Gastrocnemius medialis (tissue), 4 donors: ENCODE results near the gene UNC5A. TPM values are rescaled to one million over a fixed set of nuclear protein-coding genes. Genes with fewer than 3 reads are reported as not detected.

Source experiments
- ATAC-seq, 2 donors: fragments of 150-250 bp; one replicate each; pipeline ENCODE4 v1.9.1; 2016
- DNase-seq, 2 donors: peaks; one replicate each; pipeline ENCODE4 v3.0.0-alpha.2; 2019
- H3K27ac ChIP-seq, 4 donors: fragments of 200-600 bp; sonication (generic); 1 replicate in 1 of 4; 2 replicates in 3 of 4; pipeline ENCODE4 v1.5.1; 2016 to 2018; ENCODE audit warnings: mild to moderate bottlenecking in 2 of 4, moderate library complexity in 1 of 4
- H3K27me3 ChIP-seq, 3 donors: fragments of 200-600 bp; sonication (generic) in 2 of 3; 1 replicate in 1 of 3; 2 replicates in 2 of 3; pipeline versions ENCODE4 v1.5.1 to v1.6.0; 2016 to 2019; ENCODE audit warnings: mild to moderate bottlenecking in 1 of 3, moderate library complexity in 1 of 3
- H3K36me3 ChIP-seq, 2 donors: fragments of 200-600 bp; sonication (generic) in 1 of 2; one replicate each; pipeline ENCODE4 v1.5.1; 2017 to 2018
- H3K4me1 ChIP-seq, 2 donors: fragments of 200-600 bp; sonication (generic) in 1 of 2; one replicate each; pipeline ENCODE4 v1.5.1; 2016 to 2017; ENCODE audit warnings: mild to moderate bottlenecking in 2 of 2
- H3K4me3 ChIP-seq, 4 donors: fragments of 200-600 bp; sonication (generic) in 3 of 4; 1 replicate in 1 of 4; 2 replicates in 3 of 4; pipeline ENCODE4 v1.5.1; 2016 to 2019; ENCODE audit warnings: mild to moderate bottlenecking in 2 of 4
- H3K9me3 ChIP-seq, 3 donors: fragments of 200-600 bp; sonication (generic) in 2 of 3; 1 replicate in 1 of 3; 2 replicates in 2 of 3; pipeline ENCODE4 v1.5.1; 2016 to 2019
- CTCF ChIP-seq, 5 experiments: fragments of 450-650 bp in 3 of 5; fragments of 200-600 bp in 2 of 5; sonication (generic) in 2 of 5; IDR thresholded peaks in 4 of 5; conservative IDR thresholded peaks in 1 of 5; 1 replicate in 4 of 5; 2 replicates in 1 of 5; pipeline ENCODE4 v1.5.1; 2016 to 2019; ENCODE audit warnings: antibody characterized with exemption in 5 of 5, mild to moderate bottlenecking in 3 of 5, moderate library complexity in 3 of 5
- POLR2A ChIP-seq, 2 donors: fragments of 450-650 bp; IDR thresholded peaks; one replicate each; pipeline ENCODE4 v1.6.1; 2017; ENCODE audit warnings: antibody characterized with exemption in 2 of 2, mild to moderate bottlenecking in 2 of 2, moderate library complexity in 2 of 2
- in situ Hi-C, 4 donors: fragments of 200-750 bp; cut with MboI; loops; one replicate each; pipeline versions ENCODE4 v1.15.0 to v1.8.0; 2017; ENCODE audit warnings: low sequenced_read_pairs in 4 of 4
- intact Hi-C: fragments of 100-400 bp; cut with DNase I; formaldehyde crosslinking; loops from one replicate; pipeline ENCODE4 v1.15.1; 2023; ENCODE audit warnings: low total_unique reads
- total RNA-seq, 4 donors: library from RNA; depleted of rRNA; stranded (reverse); fragments of >200 nt; gene quantifications; one replicate each; pipeline versions ENCODE4 v1.1.0 to v1.2.3, GENCODE V29; 2016

Gene UNC5A
- total RNA-seq, 4 donors from 2014 or later: 0.10 to 0.55 TPM; not detected in 2

- no peaks in the 10 kb centered on the region for H3K36me3 ChIP-seq
- TF ChIP-seq CTCF (IDR thresholded peaks at IDR 0.05 in 4 of 5, conservative IDR thresholded peaks at IDR 0.05 in 1 of 5) (no peak), POLR2A (IDR thresholded peaks at IDR 0.05) (no peak)
- intact Hi-C loops: no loop called here
- no peaks in the 10 kb centered on the region for H3K27me3 ChIP-seq
- H3K4me1 ChIP-seq: no peaks in the 10 kb centered on the region
- ATAC-seq (no peak), DNase-seq (no peak)
- H3K9me3 ChIP-seq: no peaks in the 10 kb centered on the region
- in situ Hi-C loops: no loop called here
- no peak overlapping the region for H3K4me3 ChIP-seq
- H3K27ac ChIP-seq: no peak overlapping the region
Measured at GRCh38 chr5:176921714-176922113, 111.4 kb downstream of the UNC5A start.

- intact Hi-C loops: no loop called here
- no peak for DNase-seq
- ATAC-seq: no peak
- no peaks in the 10 kb centered on the region for H3K4me1 ChIP-seq
- H3K4me3 ChIP-seq: no peak overlapping the region
- in situ Hi-C loops: no loop called here
- H3K27ac ChIP-seq: no peak overlapping the region
- H3K36me3 ChIP-seq: no peaks in the 10 kb centered on the region
- H3K9me3 ChIP-seq: no peaks in the 10 kb centered on the region
- no peaks in the 10 kb centered on the region for H3K27me3 ChIP-seq
- no peak for TF ChIP-seq POLR2A (IDR thresholded peaks at IDR 0.05)
- no peak for TF ChIP-seq CTCF (IDR thresholded peaks at IDR 0.05 in 4 of 5, conservative IDR thresholded peaks at IDR 0.05 in 1 of 5)
Measured at GRCh38 chr5:176922817-176923216, 112.5 kb downstream of the UNC5A start.

GRCh38 chr5:176927562-176927961 is 117.2 kb downstream of the UNC5A start:
- TF ChIP-seq CTCF (IDR thresholded peaks at IDR 0.05 in 4 of 5, conservative IDR thresholded peaks at IDR 0.05 in 1 of 5): no peak
- no peak for TF ChIP-seq POLR2A (IDR thresholded peaks at IDR 0.05)
- no peak overlapping the region for H3K4me3 ChIP-seq
- no peak for ATAC-seq
- no peaks in the 10 kb centered on the region for H3K27me3 ChIP-seq
- H3K9me3 ChIP-seq: no peaks in the 10 kb centered on the region
- no peak for DNase-seq
- no peak overlapping the region for H3K27ac ChIP-seq
- H3K36me3 ChIP-seq: peaks cover 0 to 13% of the 10 kb centered on the region in 2 donors
- in situ Hi-C loops (no loop called here), intact Hi-C loops (no loop called here)
- no peaks in the 10 kb centered on the region for H3K4me1 ChIP-seq

GRCh38 chr5:176929654-176930053 is 119.3 kb downstream of the UNC5A start:
- Histone ChIP-seq H3K36me3 (peaks cover 0 to 20% of the 10 kb centered on the region in 2 donors), H3K4me3 (no peak overlapping the region), H3K9me3 (no peaks in the 10 kb centered on the region), H3K27me3 (no peaks in the 10 kb centered on the region), H3K4me1 (no peaks in the 10 kb centered on the region), H3K27ac (no peak overlapping the region)
- intact Hi-C loops: no loop called here
- TF ChIP-seq POLR2A (IDR thresholded peaks at IDR 0.05) (no peak), CTCF (IDR thresholded peaks at IDR 0.05 in 4 of 5, conservative IDR thresholded peaks at IDR 0.05 in 1 of 5) (no peak)
- DNase-seq (no peak), ATAC-seq (no peak)
- in situ Hi-C loops: no loop called here

Other genes with a start within 250 kb of the UNC5A start
- gene GPRIN1, start 200.4 kb upstream of the UNC5A start, total RNA-seq: under 1 TPM; 0.35 to 0.78 (median 0.47) TPM
- under 1 TPM in 1 of 4 donors, not detected in 3; 0.20 TPM for gene SNCB, start 180.0 kb upstream of the UNC5A start, total RNA-seq
- not detected for gene EIF4E1B, start 179.9 kb upstream of the UNC5A start, total RNA-seq
- 10 to 100 TPM; 13.3 to 35.7 (median 27.2) TPM for gene TSPAN17, start 163.1 kb upstream of the UNC5A start, total RNA-seq
- gene HK3, start 88.8 kb downstream of the UNC5A start, total RNA-seq: 1 to 10 TPM in 3 of 4 donors, under 1 TPM in 1; 0.53 to 2.6 (median 2.4) TPM
- 10 to 100 TPM; 10.4 to 24.3 (median 20.2) TPM for gene UIMC1, start 196.2 kb downstream of the UNC5A start, total RNA-seq
- 1 to 10 TPM; 5.2 to 8.0 (median 6.8) TPM for gene ZNF346, start 212.1 kb downstream of the UNC5A start, total RNA-seq